CD4-positive, alpha-beta T cell treated with Interleukin-6 at 100 ng/mL for 8 hours (primary cell): ENCODE data around the gene LAMA5.
A peak's percentile ranks its signal among the peaks of the same experiment; 100 is the strongest.

Experiments
- DNase-seq: peaks from one replicate; pipeline ENCODE4 v3.0.0-alpha.2; 2020; ENCODE audit warnings: mixed read lengths, low spot score

LAMA5 gene

DNA sequence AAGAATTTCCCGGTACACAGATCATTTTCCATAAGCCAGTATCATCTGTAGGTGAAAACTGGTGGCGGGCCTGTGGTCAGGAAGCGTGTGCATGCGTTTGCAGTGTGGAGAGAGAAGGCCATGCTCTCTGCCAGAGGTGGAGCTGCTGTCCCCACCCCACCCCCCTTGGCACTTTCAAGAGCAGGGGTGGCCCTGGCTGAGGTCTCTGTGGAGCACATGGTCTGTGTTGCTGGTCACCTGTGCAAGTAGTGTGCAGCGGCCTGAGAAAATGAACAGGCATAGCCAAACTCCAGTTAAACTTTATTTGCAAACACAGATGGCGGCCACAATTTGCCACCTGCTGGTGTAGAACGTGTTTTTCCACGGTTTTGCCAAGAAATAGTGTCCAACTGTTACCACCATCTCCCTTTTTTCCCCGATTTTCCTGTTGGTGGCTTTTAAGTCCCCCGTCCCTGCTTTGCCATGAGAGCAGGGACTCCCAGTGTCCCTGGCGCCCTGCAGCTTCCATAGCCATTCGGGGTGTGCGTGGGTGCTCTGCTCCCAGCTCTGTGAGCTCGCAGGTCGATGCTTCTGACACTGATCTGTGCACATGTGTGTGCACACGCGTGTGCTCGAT is 61.9 kb downstream of the LAMA5 start:
- no peak for DNase-seq

GRCh38 chr20:62304331-62305148 is 62.6 kb downstream of the LAMA5 start:
- DNase-seq = no peak

GRCh38 chr20:62303340-62304226 is 63.5 kb downstream of the LAMA5 start:
- no peak for DNase-seq

GRCh38 chr20:62303062-62303339 is 64.1 kb downstream of the LAMA5 start:
- DNase-seq = no peak

GRCh38 chr20:62302341-62303061 is 64.6 kb downstream of the LAMA5 start, which contains the start of gene ADRM1:
Gene ADRM1, plus strand, starts transcription at chr20:62302997. Its CDS starts 572 bp downstream, at chr20:62303569.
- peak; percentile 94 for DNase-seq

GRCh38 chr20:62301773-62302340 is 65.3 kb downstream of the LAMA5 start:
- DNase-seq = peak; percentile 83

- no peak for DNase-seq
These were observed 65.9 kb downstream of the LAMA5 start for GRCh38 chr20:62301111-62301668.

GRCh38 chr20:62300319-62300718 is 66.8 kb downstream of the LAMA5 start:
- no peak for DNase-seq

DNA sequence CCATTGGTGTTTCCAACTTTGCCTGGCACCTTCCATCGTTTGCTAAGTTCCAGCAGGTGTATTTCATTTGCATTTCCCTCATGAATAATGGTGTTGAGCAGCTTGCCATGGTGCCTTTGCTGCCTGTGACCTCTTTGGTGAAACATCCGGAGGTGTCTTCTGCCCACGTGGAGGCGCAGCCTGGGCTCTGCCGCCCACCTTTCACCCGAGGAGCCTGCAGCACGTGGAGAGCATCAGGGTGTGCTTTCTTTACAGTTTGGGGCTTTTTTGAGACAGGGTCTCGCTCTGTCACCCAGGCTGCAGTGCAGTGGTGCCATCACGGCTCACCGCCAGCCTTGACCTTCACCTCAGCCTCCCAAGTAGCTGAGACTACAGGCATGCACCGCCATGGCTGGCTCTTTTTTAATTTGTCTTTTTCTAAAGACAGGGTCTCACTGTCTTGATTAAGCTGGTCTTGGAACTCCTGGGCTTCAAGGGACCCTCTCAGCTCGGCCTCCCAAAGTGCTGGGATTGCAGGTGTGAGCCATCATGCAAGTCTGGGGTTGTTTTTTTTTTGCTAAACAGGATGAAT is 67.4 kb downstream of the LAMA5 start:
- no peak for DNase-seq

DNA sequence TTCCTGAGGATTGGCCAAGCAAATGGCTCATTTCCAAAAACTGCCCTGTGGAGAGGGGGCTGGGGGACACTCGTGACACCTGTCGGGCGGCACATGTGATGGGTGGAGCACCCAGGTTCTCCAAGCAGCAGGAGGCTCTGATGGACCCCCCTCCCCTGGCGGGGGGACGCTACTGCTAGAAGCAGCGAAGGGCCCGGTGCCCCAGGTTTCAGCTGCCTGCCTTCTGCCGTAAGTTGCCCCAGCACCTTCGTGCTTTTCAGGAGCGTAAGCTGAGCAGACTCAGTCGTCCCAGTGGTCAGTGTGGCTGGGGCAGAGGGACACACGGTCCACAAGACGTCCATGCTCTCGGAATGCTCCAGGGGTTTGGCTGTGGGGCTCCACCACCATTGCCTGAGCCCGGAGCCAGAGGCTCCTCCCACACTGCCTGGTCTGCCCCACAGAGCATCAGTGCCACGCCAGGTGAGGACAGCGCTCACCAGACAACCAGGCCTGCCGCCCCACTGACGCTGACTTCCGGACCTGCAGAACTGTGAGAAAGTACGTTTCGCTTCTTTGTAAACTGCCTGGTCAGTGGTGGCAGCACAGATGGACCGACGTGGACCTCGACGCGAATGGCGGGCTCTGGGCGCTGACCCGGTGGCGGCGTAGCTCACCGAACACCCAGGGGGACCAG is 68.4 kb downstream of the LAMA5 start:
- DNase-seq = no peak

- DNase-seq = no peak
These were observed 69.5 kb downstream of the LAMA5 start for GRCh38 chr20:62297449-62298227.

GRCh38 chr20:62296724-62297448 is 70.2 kb downstream of the LAMA5 start:
- DNase-seq = no peak

- DNase-seq = no peak
These were observed 72.6 kb downstream of the LAMA5 start for GRCh38 chr20:62294516-62294915.

GRCh38 chr20:62293946-62294345 is 73.2 kb downstream of the LAMA5 start:
- DNase-seq = no peak

DNA sequence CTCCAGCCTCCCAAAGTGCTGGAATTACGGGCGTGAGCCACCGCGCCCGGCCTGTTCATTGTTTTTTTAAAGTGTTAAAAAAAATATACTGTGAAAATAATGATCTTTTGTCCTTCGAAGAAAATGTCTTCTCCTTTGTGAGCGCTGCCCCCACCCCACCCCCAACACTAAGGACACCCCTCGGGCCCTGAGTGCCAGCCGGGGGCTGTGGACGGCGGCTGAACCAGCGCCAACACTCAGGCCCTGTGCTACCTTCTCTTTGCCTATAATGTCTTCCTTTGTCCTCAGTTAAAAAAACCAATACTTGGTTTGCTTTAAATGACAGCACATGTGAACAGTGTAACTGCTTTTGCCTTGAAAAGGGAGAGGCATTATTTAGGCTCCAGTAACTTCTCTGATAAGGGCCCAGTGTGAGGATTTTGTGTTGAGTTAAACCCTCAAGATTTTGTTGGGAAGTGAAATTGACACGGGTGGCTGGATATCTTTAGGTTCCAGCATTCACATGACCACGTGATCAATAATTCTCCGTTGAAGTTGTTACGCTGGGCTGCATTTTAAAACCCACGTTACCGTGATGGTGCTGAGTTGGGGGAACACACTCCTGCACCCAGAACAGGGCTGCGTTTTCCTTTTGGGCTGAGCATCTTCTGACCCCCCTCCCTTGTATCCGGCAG is 73.9 kb downstream of the LAMA5 start:
- DNase-seq = no peak

GRCh38 chr20:62292108-62292507 is 75.0 kb downstream of the LAMA5 start:
- DNase-seq = peak; percentile 19

- DNase-seq = no peak
These were observed 75.7 kb downstream of the LAMA5 start for GRCh38 chr20:62291251-62292066.

DNA sequence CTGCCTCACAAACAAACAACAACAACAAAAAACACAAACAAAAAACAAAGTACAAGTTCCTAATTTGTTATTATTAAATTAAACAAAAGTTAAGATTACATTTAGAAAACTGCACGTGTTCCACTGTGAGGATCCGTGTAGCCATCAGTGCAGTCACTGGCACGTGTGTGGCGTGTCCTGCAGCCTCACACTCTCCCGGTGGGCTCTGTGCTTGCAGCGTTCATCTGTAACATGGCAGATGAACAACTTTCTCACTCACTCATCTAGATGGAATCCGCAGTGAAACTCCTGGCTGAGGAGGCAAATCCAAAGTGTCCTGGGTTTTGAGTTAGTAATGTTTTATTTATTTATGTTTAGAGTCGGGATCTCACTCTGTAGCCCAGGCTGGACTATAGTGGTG is 77.2 kb downstream of the LAMA5 start:
- DNase-seq = no peak
